ENCODE results near the gene MAP4K4. TPM values are rescaled to one million over a fixed set of nuclear protein-coding genes. Genes with fewer than 3 reads are reported as not detected.

MAP4K4 gene
- total and polyA plus RNA-seq, 2 of the 13 experiments (the other 11 are each of a cell fraction or from before 2014, with no cell fraction given): 105 to 264 TPM

GRCh38 chr2:101771227-101771902, 73.9 kb downstream of the MAP4K4 start (continued):
- peak; percentile 15; the same call in 1 of the 2 replicates for TF ChIP-seq ZNF607 (CRISPR knock-in tag; IDR thresholded peaks at IDR 0.05; ENCODE audit: borderline replicate concordance)
- TF ChIP-seq KAT7 (CRISPR knock-in tag; IDR thresholded peaks at IDR 0.05; ENCODE audit: borderline replicate concordance): peak; percentile 16; the same call in 1 of the 2 replicates
- TF ChIP-seq ZBTB1 (CRISPR knock-in tag; IDR thresholded peaks at IDR 0.05; ENCODE audit: borderline replicate concordance): no peak

- peaks cover 97% of the 10 kb centered on the region for H3K79me2 ChIP-seq (ENCODE audit: insufficient read depth, low read length)
- DNase-seq (ENCODE audit: low spot score) (peak; percentile 97), FAIRE-seq (peak; percentile 73), ATAC-seq (peak; percentile 85)
- H3K4me1 ChIP-seq (ENCODE audit: insufficient read depth, low read length): peaks cover 100% of the 10 kb centered on the region
- peak overlapping the region in 2 of 3 experiments; percentile 9 to 38; a peak in 3 of 6 replicates for H3K4me3 ChIP-seq (replicated peaks in 1 of 3; ENCODE audit: insufficient read depth in 1 of 3, low read depth in 2 of 3, low read length in 3 of 3)
- peak overlapping the region; percentile 31 for H3K9ac ChIP-seq (ENCODE audit: insufficient read depth, low read depth, low read length)
- intact Hi-C loops (cut with micrococcal nuclease; ENCODE audit: unreplicated experiment): loop anchor here (2.0 kb wide), 2 partner anchors 21 to 49 kb away; no protein-coding TSS in a partner anchor
- peaks cover 57% of the 10 kb centered on the region for H4K20me1 ChIP-seq (ENCODE audit: insufficient read depth, low read length)
- ChIA-PET CTCF (ENCODE audit: low intra/inter-chr PET ratio, low total read pairs) (interaction anchor here (1.7 to 2.2 kb wide), 2 partner anchors 55 to 353 kb away, joined by 4 to 6 read pairs; no protein-coding TSS in a partner anchor), POLR2A (interaction anchor here (1.2 to 2.4 kb wide), 4 partner anchors 9 to 205 kb away, joined by 3 to 8 read pairs (median 6); no protein-coding TSS in a partner anchor)
- in situ Hi-C loops (cut with HindIII; ENCODE audit: extremely low pct_ligation_motif_present, low pct_unique_long_range_greater_than_20kb): no loop called here
- H3K27me3 ChIP-seq (ENCODE audit: control insufficient read depth in 1 of 2, insufficient read depth in 2 of 2, low read length in 2 of 2): no peaks in the 10 kb centered on the region
- H2AFZ ChIP-seq (ENCODE audit: low read length): no peak overlapping the region
- peak overlapping the region; percentile 56 for H3K4me2 ChIP-seq (ENCODE audit: low read depth, low read length)
- no peaks in the 10 kb centered on the region for H3K9me3 ChIP-seq (ENCODE audit: low read length)
- peaks cover 0 to 1% of the 10 kb centered on the region in 2 experiments; a peak in 1 of 5 replicates for H3K36me3 ChIP-seq (replicated peaks in 1 of 2; ENCODE audit: control insufficient read depth in 1 of 2, insufficient read depth in 2 of 2, low read length in 2 of 2)
- peak overlapping the region; percentile 65 for H3K27ac ChIP-seq (ENCODE audit: extremely low read length, insufficient read depth, low read length)
- BruUV-seq (replicated peaks): no TSS peak
- WGBS (ENCODE audit: low lambda C conversion rate): 0% methylated on average over 2 of the region's 2 CpGs
- peak; percentile 75 for TF ChIP-seq ZNF18 (CRISPR knock-in tag; IDR thresholded peaks at IDR 0.05; ENCODE audit: insufficient replicate concordance)
- peak; percentile 41 for TF ChIP-seq DRAP1 (CRISPR knock-in tag; IDR thresholded peaks at IDR 0.05)
- peak; percentile 43; the same call in 1 of the 2 replicates for TF ChIP-seq ATF1 (CRISPR knock-in tag; IDR thresholded peaks at IDR 0.05)
- TF ChIP-seq ZNF343 (CRISPR knock-in tag; IDR thresholded peaks at IDR 0.05): no peak
- 0 out of 2 replicates have a peak, but pooled peaks have one; percentile 54 for TF ChIP-seq MEIS1 (CRISPR knock-in tag; IDR thresholded peaks at IDR 0.05; ENCODE audit: borderline replicate concordance)
- TF ChIP-seq NFE2L1 (CRISPR knock-in tag; IDR thresholded peaks at IDR 0.05; ENCODE audit: borderline replicate concordance): no peak
- TF ChIP-seq YEATS2 (CRISPR knock-in tag; IDR thresholded peaks at IDR 0.05; ENCODE audit: borderline replicate concordance): peak; percentile 61; the same call in 1 of the 2 replicates
- peak; percentile 89 for TF ChIP-seq MIXL1 (CRISPR knock-in tag; IDR thresholded peaks at IDR 0.05)
- peak; percentile 96 for TF ChIP-seq NCOA2 (CRISPR knock-in tag; IDR thresholded peaks at IDR 0.05)
- TF ChIP-seq BCL6 (CRISPR knock-in tag; IDR thresholded peaks at IDR 0.05): peak; percentile 91
- TF ChIP-seq ZSCAN29 (CRISPR knock-in tag; conservative IDR thresholded peaks at IDR 0.05): no peak
- peak; percentile 96 for TF ChIP-seq TEAD3 (CRISPR knock-in tag; optimal IDR thresholded peaks at IDR 0.05; ENCODE audit: borderline replicate concordance)
- TF ChIP-seq CREB1 (IDR thresholded peaks at IDR 0.05): no peak
- TF ChIP-seq CREB1 (CRISPR knock-in tag; IDR thresholded peaks at IDR 0.05): peak; percentile 58; the same call in 1 of the 2 replicates
- TF ChIP-seq FOXO1 (CRISPR knock-in tag; IDR thresholded peaks at IDR 0.05): peak; percentile 99
- TF ChIP-seq MXI1 (IDR thresholded peaks at IDR 0.05; ENCODE audit: borderline replicate concordance, low read depth, low read length): peak; percentile 46; the same call in 1 of the 3 replicates
- TF ChIP-seq ZFP1 (CRISPR knock-in tag; IDR thresholded peaks at IDR 0.05): peak; percentile 86; the same call in 1 of the 2 replicates
- TF ChIP-seq GATAD2A (CRISPR knock-in tag; IDR thresholded peaks at IDR 0.05): peak; percentile 97
- TF ChIP-seq RXRA (CRISPR knock-in tag; IDR thresholded peaks at IDR 0.05): peak; percentile 93; the same call in 1 of the 2 replicates
Measured at GRCh38 chr2:101771910-101772321, 74.4 kb downstream of the MAP4K4 start.
